ENCODE results near the gene JAML.
"Not testable (repeated sequence)": the region's sequence is repeated elsewhere in the genome, so short reads cannot be mapped to it uniquely, and the experiment has no call there.

The JAML gene

GRCh38 chr11:118201966-118202365 lies 22.8 kb downstream of the JAML start:
- Histone ChIP-seq H3K9me3 (ENCODE audit: control insufficient read depth, insufficient read depth, low read length) (no peaks in the 10 kb centered on the region), H3K9ac (ENCODE audit: low read depth, low read length) (no peak overlapping the region), H3K4me1 (ENCODE audit: insufficient read depth, low read length) (no peaks in the 10 kb centered on the region), H3K36me3 (ENCODE audit: insufficient read depth, low read length) (no peaks in the 10 kb centered on the region)

- Histone ChIP-seq H3K36me3 (ENCODE audit: insufficient read depth, low read length) (no peaks in the 10 kb centered on the region), H3K9ac (ENCODE audit: low read depth, low read length) (no peak overlapping the region), H3K4me1 (ENCODE audit: insufficient read depth, low read length) (no peaks in the 10 kb centered on the region), H3K9me3 (ENCODE audit: control insufficient read depth, insufficient read depth, low read length) (no peaks in the 10 kb centered on the region)
Measured at GRCh38 chr11:118200901-118201680, 23.7 kb downstream of the JAML start.

- no peaks in the 10 kb centered on the region for H3K9me3 ChIP-seq (ENCODE audit: control insufficient read depth, insufficient read depth, low read length)
- H3K4me1 ChIP-seq (ENCODE audit: insufficient read depth, low read length), result peaks cover under 1% of the 10 kb centered on the region; the same call in 1 of the 2 replicates
- H3K9ac ChIP-seq (ENCODE audit: low read depth, low read length), result no peak overlapping the region
- no peaks in the 10 kb centered on the region for H3K36me3 ChIP-seq (ENCODE audit: insufficient read depth, low read length)
Measured at GRCh38 chr11:118200497-118200896, 24.3 kb downstream of the JAML start.

- H3K36me3 ChIP-seq (ENCODE audit: insufficient read depth, low read length), result no peaks in the 10 kb centered on the region
- H3K9ac ChIP-seq (ENCODE audit: low read depth, low read length), result no peak overlapping the region
- H3K9me3 ChIP-seq (ENCODE audit: control insufficient read depth, insufficient read depth, low read length), result no peaks in the 10 kb centered on the region
- peaks cover 13% of the 10 kb centered on the region for H3K4me1 ChIP-seq (ENCODE audit: insufficient read depth, low read length)
Measured at GRCh38 chr11:118199135-118199534, 25.7 kb downstream of the JAML start.

- H3K4me1 ChIP-seq (ENCODE audit: insufficient read depth, low read length), result peaks cover 13% of the 10 kb centered on the region
- no peaks in the 10 kb centered on the region for H3K9me3 ChIP-seq (ENCODE audit: control insufficient read depth, insufficient read depth, low read length)
- H3K9ac ChIP-seq (ENCODE audit: low read depth, low read length), result no peak overlapping the region
- no peaks in the 10 kb centered on the region for H3K36me3 ChIP-seq (ENCODE audit: insufficient read depth, low read length)
Measured at GRCh38 chr11:118198370-118198769, 26.4 kb downstream of the JAML start.

GRCh38 chr11:118194835-118195627 lies 29.8 kb downstream of the JAML start:
- H3K4me1 ChIP-seq (ENCODE audit: insufficient read depth, low read length), result peaks cover 13% of the 10 kb centered on the region
- no peak overlapping the region for H3K9ac ChIP-seq (ENCODE audit: low read depth, low read length)
- no peaks in the 10 kb centered on the region for H3K36me3 ChIP-seq (ENCODE audit: insufficient read depth, low read length)
- H3K9me3 ChIP-seq (ENCODE audit: control insufficient read depth, insufficient read depth, low read length), result no peaks in the 10 kb centered on the region

- H3K9me3 ChIP-seq (ENCODE audit: control insufficient read depth, insufficient read depth, low read length), result no peaks in the 10 kb centered on the region
- no peaks in the 10 kb centered on the region for H3K36me3 ChIP-seq (ENCODE audit: insufficient read depth, low read length)
- peaks cover 13% of the 10 kb centered on the region for H3K4me1 ChIP-seq (ENCODE audit: insufficient read depth, low read length)
- no peak overlapping the region for H3K9ac ChIP-seq (ENCODE audit: low read depth, low read length)
Measured at GRCh38 chr11:118193910-118194566, 30.8 kb downstream of the JAML start.

- H3K9me3 ChIP-seq (ENCODE audit: control insufficient read depth, insufficient read depth, low read length); H3K36me3 ChIP-seq (ENCODE audit: insufficient read depth, low read length); H3K9ac ChIP-seq (ENCODE audit: low read depth, low read length): not testable (repeated sequence)
- H3K4me1 ChIP-seq (ENCODE audit: insufficient read depth, low read length), result peaks cover 13% of the 10 kb centered on the region
Measured at GRCh38 chr11:118192817-118193216, 32.0 kb downstream of the JAML start.

GRCh38 chr11:118190942-118191506 lies 33.8 kb downstream of the JAML start:
- H3K9ac ChIP-seq (ENCODE audit: low read depth, low read length); H3K36me3 ChIP-seq (ENCODE audit: insufficient read depth, low read length); H3K9me3 ChIP-seq (ENCODE audit: control insufficient read depth, insufficient read depth, low read length): not testable (repeated sequence)
- H3K4me1 ChIP-seq (ENCODE audit: insufficient read depth, low read length), result peaks cover 13% of the 10 kb centered on the region

GRCh38 chr11:118186346-118187107 lies 38.3 kb downstream of the JAML start:
- no peak overlapping the region for H3K9ac ChIP-seq (ENCODE audit: low read depth, low read length)
- no peaks in the 10 kb centered on the region for H3K9me3 ChIP-seq (ENCODE audit: control insufficient read depth, insufficient read depth, low read length)
- no peaks in the 10 kb centered on the region for H3K36me3 ChIP-seq (ENCODE audit: insufficient read depth, low read length)
- no peaks in the 10 kb centered on the region for H3K4me1 ChIP-seq (ENCODE audit: insufficient read depth, low read length)

- Histone ChIP-seq H3K4me1 (ENCODE audit: insufficient read depth, low read length) (peaks cover 8% of the 10 kb centered on the region; the same call in 1 of the 2 replicates), H3K9me3 (ENCODE audit: control insufficient read depth, insufficient read depth, low read length) (no peaks in the 10 kb centered on the region), H3K9ac (ENCODE audit: low read depth, low read length) (no peak overlapping the region), H3K36me3 (ENCODE audit: insufficient read depth, low read length) (no peaks in the 10 kb centered on the region)
Measured at GRCh38 chr11:118184784-118185579, 39.8 kb downstream of the JAML start.

GRCh38 chr11:118183691-118184090 lies 41.1 kb downstream of the JAML start:
- not testable (repeated sequence) for H3K9ac ChIP-seq (ENCODE audit: low read depth, low read length); H3K36me3 ChIP-seq (ENCODE audit: insufficient read depth, low read length); H3K9me3 ChIP-seq (ENCODE audit: control insufficient read depth, insufficient read depth, low read length)
- H3K4me1 ChIP-seq (ENCODE audit: insufficient read depth, low read length), result peaks cover 12% of the 10 kb centered on the region; the same call in 1 of the 2 replicates

GRCh38 chr11:118180300-118180703 lies 44.5 kb downstream of the JAML start:
- H3K9me3 ChIP-seq (ENCODE audit: control insufficient read depth, insufficient read depth, low read length), result no peaks in the 10 kb centered on the region
- no peaks in the 10 kb centered on the region for H3K36me3 ChIP-seq (ENCODE audit: insufficient read depth, low read length)
- H3K4me1 ChIP-seq (ENCODE audit: insufficient read depth, low read length), result peaks cover 15% of the 10 kb centered on the region
- peak overlapping the region; percentile 32; the same call in 1 of the 2 replicates for H3K9ac ChIP-seq (ENCODE audit: low read depth, low read length)
